SK-N-DZ (cell line): ENCODE measurements around the gene KRTAP10-5.
"Not testable (repeated sequence)": the region's sequence is repeated elsewhere in the genome, so short reads cannot be mapped to it uniquely, and the experiment has no call there.

Source experiments
- DNase-seq: peaks from one replicate; pipeline ENCODE4 v3.0.0-alpha.2; 2015; ENCODE audit warnings: low spot score

The KRTAP10-5 gene

DNA sequence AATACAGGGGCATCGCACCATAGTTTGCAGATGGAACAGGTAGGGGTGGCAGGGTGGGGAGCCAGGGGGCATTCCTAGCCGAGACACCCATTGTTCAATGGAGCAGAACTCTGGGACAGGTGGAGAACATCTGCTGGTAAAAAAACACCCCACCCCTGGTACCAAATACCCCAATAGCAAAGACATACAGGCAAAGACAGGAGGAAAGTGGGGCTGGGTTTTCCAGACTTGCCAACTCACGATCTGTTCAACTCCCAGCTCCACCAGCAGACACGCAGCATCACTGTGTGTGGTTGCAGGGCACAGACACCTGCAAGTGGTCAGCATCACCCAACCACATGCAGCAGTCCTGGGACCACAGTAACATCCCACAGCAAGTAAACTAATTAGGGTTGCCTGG, 31.1 kb upstream of the KRTAP10-5 start:
- DNase-seq: no peak

- not testable (repeated sequence) for DNase-seq
Observed at GRCh38 chr21:44610157-44610843, 29.9 kb upstream of the KRTAP10-5 start.

- no peak for DNase-seq
Observed at GRCh38 chr21:44609193-44609592, 28.8 kb upstream of the KRTAP10-5 start.

- DNase-seq: no peak
Observed at GRCh38 chr21:44606495-44606894, 26.1 kb upstream of the KRTAP10-5 start.

DNA sequence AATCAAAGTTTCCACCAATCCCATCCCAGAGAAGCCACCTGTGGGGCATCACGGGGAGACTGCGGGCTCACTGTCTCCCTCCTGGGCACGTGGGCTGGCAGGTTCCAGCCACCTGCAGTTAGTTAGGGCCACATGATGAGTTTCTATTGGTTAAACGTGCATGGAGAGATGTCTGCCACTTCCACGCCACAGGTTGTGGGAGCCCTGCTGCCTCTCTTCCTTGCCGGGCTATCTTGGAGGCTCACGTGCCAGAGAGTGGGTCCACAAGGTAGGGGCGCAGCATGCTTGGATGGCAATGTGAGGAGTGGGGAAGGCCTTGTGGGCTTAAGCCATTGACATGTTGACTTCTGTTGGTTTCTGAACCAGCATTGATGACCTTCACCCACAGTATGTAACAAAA, 23.5 kb upstream of the KRTAP10-5 start:
- no peak for DNase-seq

GRCh38 chr21:44603109-44603875, 22.9 kb upstream of the KRTAP10-5 start:
- DNase-seq: no peak

DNA sequence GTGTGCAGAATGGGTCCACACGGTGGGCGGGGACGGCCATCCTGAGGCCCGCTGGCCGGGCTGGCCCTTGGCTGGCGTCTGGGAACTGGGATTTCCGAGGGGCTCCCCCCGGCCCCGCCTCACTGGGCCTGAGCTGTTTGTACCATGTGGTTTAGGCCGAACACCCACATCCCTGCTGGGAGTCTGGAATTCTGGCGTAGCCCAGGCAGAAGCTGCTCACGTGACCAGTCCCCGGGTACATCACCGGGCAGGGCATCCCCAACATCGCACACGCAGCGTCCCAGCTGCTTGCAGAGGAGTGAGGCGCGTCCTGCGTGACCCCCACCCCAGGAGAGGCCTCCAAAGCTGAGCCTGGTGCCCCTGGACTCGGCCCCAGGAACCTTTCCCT, 22.1 kb upstream of the KRTAP10-5 start:
- DNase-seq: no peak

DNA sequence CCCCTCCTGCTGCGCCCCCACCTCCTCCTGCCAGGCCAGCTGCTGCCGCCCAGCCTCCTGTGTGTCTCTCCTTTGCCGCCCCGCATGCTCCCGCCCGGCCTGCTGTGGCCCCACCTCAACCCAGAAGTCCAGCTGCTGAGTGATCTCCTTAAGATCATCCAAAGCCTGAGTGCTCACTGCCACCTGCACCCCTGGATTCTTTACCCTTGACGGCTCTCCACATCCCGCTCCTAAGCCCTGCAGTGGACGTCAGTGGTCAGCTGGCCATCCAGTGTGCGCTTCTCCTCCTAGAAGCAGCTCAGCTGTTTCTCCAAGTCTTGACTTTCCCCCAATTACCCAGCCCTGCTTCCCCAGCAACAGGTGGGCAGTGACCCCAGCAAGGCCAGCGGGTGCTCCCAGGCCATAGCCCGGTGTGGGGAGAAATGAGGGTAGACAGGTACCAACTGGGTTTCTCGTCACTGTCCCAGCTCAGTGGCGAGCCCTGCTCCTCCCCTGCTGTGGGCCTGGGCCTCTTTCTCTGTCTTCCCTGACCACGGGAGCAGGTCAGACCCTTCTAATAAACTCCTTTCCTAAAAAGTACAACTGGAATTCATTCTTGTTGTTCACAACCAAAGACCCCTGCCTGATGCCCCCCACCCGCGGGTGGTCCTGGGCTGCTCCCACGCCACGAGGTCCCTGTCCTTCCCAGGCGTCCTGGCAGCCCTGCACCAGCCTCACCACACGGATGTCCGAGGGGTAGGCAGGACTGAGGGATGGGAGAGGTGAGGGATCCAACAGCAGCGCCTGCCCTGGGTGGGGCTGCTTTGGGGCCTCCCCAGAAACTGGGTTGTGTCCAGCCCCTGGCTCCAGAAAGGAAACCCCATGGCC, 21.4 kb upstream of the KRTAP10-5 start:
- DNase-seq: no peak

DNA sequence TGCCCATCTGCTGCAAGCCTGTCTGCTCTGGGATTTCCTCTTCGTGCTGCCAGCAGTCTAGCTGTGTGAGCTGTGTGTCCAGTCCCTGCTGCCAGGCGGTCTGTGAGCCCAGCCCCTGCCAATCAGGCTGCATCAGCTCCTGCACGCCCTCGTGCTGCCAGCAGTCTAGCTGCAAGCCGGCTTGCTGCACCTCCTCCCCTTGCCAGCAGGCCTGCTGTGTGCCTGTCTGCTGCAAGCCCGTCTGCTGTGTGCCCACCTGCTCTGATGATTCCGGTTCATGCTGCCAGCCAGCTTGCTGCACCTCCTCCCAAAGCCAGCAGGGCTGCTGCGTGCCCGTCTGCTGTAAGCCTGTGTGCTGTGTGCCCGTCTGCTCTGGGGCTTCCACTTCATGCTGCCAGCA, 20.7 kb upstream of the KRTAP10-5 start:
- DNase-seq: not testable (repeated sequence)

- DNase-seq: not testable (repeated sequence)
Observed at GRCh38 chr21:44600118-44600978, 19.9 kb upstream of the KRTAP10-5 start, which contains the start of gene KRTAP10-7. TSS of gene KRTAP10-7 (plus strand) at chr21:44600597. CDS start at chr21:44600622, 25 bp downstream.

- DNase-seq: no peak
Observed at GRCh38 chr21:44599264-44600029, 19.0 kb upstream of the KRTAP10-5 start.

- DNase-seq: no peak
Observed at GRCh38 chr21:44598061-44598460, 17.7 kb upstream of the KRTAP10-5 start.

GRCh38 chr21:44596068-44596725, 15.8 kb upstream of the KRTAP10-5 start:
- DNase-seq: no peak

- no peak for DNase-seq
Observed at GRCh38 chr21:44595524-44595923, 15.1 kb upstream of the KRTAP10-5 start.

DNA sequence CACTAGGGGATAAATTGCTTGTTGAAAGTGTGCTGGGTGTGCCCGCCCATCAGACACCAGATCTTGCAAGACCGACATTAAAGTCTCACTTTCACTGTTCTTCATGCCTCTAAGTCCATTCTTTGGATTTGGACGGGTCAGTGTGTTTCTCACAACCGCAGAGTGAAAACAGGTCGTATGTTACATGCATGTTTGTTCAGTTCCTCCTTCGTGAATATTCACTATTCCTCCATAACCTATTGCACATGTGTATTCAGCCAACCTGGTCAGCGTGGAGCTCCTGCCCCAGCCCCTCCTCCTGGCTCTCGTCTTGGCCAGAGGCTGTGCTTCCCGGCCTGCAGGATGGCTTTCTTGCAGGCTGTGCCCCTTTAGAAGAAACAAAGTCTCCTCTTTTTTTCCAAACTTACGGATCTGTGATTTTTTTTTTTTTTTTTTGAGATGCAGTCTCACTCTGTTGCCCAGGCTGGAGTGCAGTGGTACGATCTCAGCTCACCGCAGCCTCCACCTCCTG, 14.1 kb upstream of the KRTAP10-5 start:
- DNase-seq: no peak

- DNase-seq: no peak
Observed at GRCh38 chr21:44593598-44594405, 13.4 kb upstream of the KRTAP10-5 start.

DNA sequence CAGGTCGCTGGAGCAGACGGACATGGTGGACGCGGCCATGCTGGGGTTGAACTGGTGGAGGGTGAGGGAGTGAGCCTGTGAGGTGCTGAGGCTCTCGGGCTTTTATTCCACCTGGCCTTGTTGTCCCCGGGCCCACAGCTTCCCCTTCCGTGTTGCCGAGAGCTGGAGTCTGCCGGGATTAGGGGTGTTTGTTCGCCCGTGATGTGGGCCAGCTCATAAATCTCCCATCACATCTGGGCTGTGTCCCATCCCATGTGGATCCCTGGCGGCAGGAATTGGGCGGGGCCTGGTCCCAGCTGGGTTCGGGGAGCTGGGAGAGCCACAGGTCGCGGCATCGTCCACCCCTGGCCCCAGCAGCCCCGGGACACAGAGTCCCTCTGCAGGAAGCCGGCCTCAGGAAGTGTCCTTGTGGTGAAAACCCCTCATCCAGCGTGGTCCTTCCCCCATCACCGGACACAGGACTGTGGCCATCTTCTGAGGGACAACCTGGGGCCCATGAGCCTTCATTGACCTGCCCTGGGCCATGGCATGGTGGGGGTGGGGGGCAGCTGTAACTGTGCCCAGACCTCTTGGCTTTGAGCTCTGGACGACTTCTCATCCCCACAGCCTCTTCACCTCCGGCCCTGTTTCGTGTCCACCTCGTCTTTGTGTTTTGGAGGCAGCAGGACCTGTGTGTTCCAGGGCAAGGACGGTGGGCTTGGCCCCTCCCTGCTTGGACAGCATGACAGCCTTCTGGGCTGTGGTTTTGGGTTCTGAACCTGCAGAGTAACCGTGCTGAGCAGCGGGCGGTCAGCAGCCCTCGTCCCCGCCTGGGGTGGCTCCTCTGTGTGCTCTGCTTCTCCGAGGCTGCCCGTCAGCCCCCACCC, 12.3 kb upstream of the KRTAP10-5 start, which contains the start of gene KRTAP10-6:
Gene KRTAP10-6, minus strand, starts transcription at position 60 of the 866 bp plus-strand sequence. Its CDS starts 21 bp downstream, at position 39.
- DNase-seq: no peak

DNA sequence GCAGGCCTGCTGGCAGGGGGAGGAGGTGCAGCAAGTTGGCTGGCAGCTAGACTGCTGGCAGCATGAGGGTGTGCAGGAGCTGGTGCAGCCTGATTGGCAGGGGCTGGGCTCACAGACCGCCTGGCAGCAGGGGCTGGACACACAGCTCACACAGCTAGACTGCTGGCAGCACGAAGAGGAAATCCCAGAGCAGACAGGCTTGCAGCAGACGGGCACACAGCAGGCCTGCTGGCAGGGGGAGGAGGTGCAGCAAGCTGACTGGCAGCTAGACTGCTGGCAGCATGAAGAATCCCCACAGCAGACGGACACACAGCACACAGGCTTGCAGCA, 11.4 kb upstream of the KRTAP10-5 start:
- DNase-seq: not testable (repeated sequence)
